Trophoblast cell (in vitro differentiated cells and primary cell): ENCODE measurements around the gene MELTF. TPM values are rescaled to one million over a fixed set of nuclear protein-coding genes. Genes with fewer than 3 reads are reported as not detected.

ENCODE experiments used
- DNase-seq, 2 donors: peaks; one replicate each; pipeline ENCODE4 v3.0.0-alpha.2; 2016
- H2AFZ ChIP-seq: 2 replicates; pipeline ENCODE4 v1.6.1; 2013; ENCODE audit warnings: low read length, moderate library complexity, mild to moderate bottlenecking; ENCODE audit not compliant: insufficient read depth, poor library complexity
- H2AK5ac ChIP-seq: 2 replicates; pipeline ENCODE4 v1.6.1; 2013; ENCODE audit warnings: mild to moderate bottlenecking, low read length
- H2BK120ac ChIP-seq: 2 replicates; pipeline ENCODE4 v1.6.1; 2013; ENCODE audit warnings: low read length, mild to moderate bottlenecking, moderate library complexity; ENCODE audit not compliant: insufficient read depth, poor library complexity
- H2BK12ac ChIP-seq: 2 replicates; pipeline ENCODE4 v1.6.1; 2013; ENCODE audit warnings: mild to moderate bottlenecking, low read length, moderate library complexity
- H2BK5ac ChIP-seq: 2 replicates; pipeline ENCODE4 v1.6.1; 2013; ENCODE audit warnings: low read length, low read depth, moderate library complexity, mild to moderate bottlenecking; ENCODE audit not compliant: poor library complexity
- H3K14ac ChIP-seq: 2 replicates; pipeline ENCODE4 v1.6.1; 2013; ENCODE audit warnings: mild to moderate bottlenecking, low read length
- H3K18ac ChIP-seq: 2 replicates; pipeline ENCODE4 v1.6.1; 2013; ENCODE audit warnings: mild to moderate bottlenecking, low read length
- H3K23ac ChIP-seq: 2 replicates; pipeline ENCODE4 v1.6.1; 2013; ENCODE audit warnings: low read length
- H3K27ac ChIP-seq: 2 replicates; pipeline ENCODE4 v1.5.1; 2013; ENCODE audit warnings: low read depth, mild to moderate bottlenecking, inconsistent platforms, low read length, moderate library complexity
- H3K27me3 ChIP-seq: 2 replicates; pipeline ENCODE4 v1.6.1; 2013; ENCODE audit warnings: inconsistent platforms, mild to moderate bottlenecking, low read length, moderate library complexity; ENCODE audit not compliant: insufficient read depth
- H3K36me3 ChIP-seq, 2 experiments: 1 replicate in 1 of 2; 2 replicates in 1 of 2; pipeline ENCODE4 v1.6.1; 2013; ENCODE audit warnings: low read length in 2 of 2, mild to moderate bottlenecking in 2 of 2, moderate library complexity in 1 of 2; ENCODE audit not compliant: insufficient read depth in 2 of 2, control insufficient read depth in 1 of 2
- H3K4ac ChIP-seq: 2 replicates; pipeline ENCODE4 v1.6.1; 2013; ENCODE audit warnings: low read depth, mild to moderate bottlenecking, low read length, moderate library complexity
- H3K4me1 ChIP-seq, 2 experiments: 1 replicate in 1 of 2; 2 replicates in 1 of 2; pipeline ENCODE4 v1.6.1; 2013; ENCODE audit warnings: low read length in 2 of 2, mild to moderate bottlenecking in 2 of 2, moderate library complexity in 1 of 2; ENCODE audit not compliant: insufficient read depth in 2 of 2, control insufficient read depth in 1 of 2
- H3K4me2 ChIP-seq: 2 replicates; pipeline ENCODE4 v1.6.1; 2013; ENCODE audit warnings: inconsistent platforms, mild to moderate bottlenecking, low read length, moderate library complexity
- H3K4me3 ChIP-seq: 2 replicates; pipeline ENCODE4 v1.5.1; 2013; ENCODE audit warnings: mild to moderate bottlenecking, low read depth, low read length, inconsistent platforms
- H3K79me1 ChIP-seq: one replicate; pipeline ENCODE4 v1.6.1; 2013; ENCODE audit warnings: low read length
- H3K79me2 ChIP-seq: 2 replicates; pipeline ENCODE4 v1.6.1; 2013; ENCODE audit warnings: low read length, mild to moderate bottlenecking; ENCODE audit not compliant: control insufficient read depth, insufficient read depth, poor library complexity
- H3K9ac ChIP-seq: 2 replicates; pipeline ENCODE4 v1.6.1; 2013; ENCODE audit warnings: mild to moderate bottlenecking, low read length
- H3K9me3 ChIP-seq: 2 replicates; pipeline ENCODE4 v1.6.1; 2013; ENCODE audit warnings: low read depth, mild to moderate bottlenecking, control low read depth, inconsistent platforms, low read length; ENCODE audit not compliant: insufficient read depth
- H4K12ac ChIP-seq: 2 replicates; pipeline ENCODE4 v1.6.1; 2013; ENCODE audit warnings: low read depth, mild to moderate bottlenecking, low read length, moderate library complexity
- H4K8ac ChIP-seq: 2 replicates; pipeline ENCODE4 v1.6.1; 2013; ENCODE audit warnings: low read depth, mild to moderate bottlenecking, low read length, moderate library complexity
- H4K91ac ChIP-seq: one replicate; pipeline ENCODE4 v1.6.1; 2013; ENCODE audit warnings: low read depth, mild to moderate bottlenecking, low read length, moderate library complexity
- WGBS: extraction: QIAGEN DNeasy Blood & Tissue Kit; methylation state at CpG from one replicate; pipeline ENCODE4 v1.1.7; 2013; ENCODE audit warnings: missing lambda C conversion rate; ENCODE audit not compliant: insufficient read length, insufficient coverage; ENCODE audit errors: extremely low coverage; 5-methylcytosine and 5-hydroxymethylcytosine counted together
- polyA plus RNA-seq: library from polyadenylated mRNA; stranded (reverse); fragments of 200-250 nt; gene quantifications from 2 replicates; pipeline ENCODE4 v1.2.3, GENCODE V29; 2013

Gene MELTF
- 6.3 and 6.6 TPM in 2 replicates for polyA plus RNA-seq

GRCh38 chr3:197029511-197030167 lies at the start of gene MELTF:
Gene MELTF, minus strand, starts transcription at chr3:197029817. Its CDS starts 115 bp downstream, at chr3:197029702.
- DNase-seq = peak in 1 of 2 donors; percentile 52
- no peaks in the 10 kb centered on the region for H3K27me3 ChIP-seq
- peak within 1 kb of the TSS; percentile 88 for H4K91ac ChIP-seq
- WGBS = no CpG with 5 or more reads among the region's 60 CpGs
- peaks cover 4% of the 10 kb centered on the region for H3K79me1 ChIP-seq
- H3K4me3 ChIP-seq = peak within 1 kb of the TSS; percentile 72
- peak within 1 kb of the TSS; percentile 75 for H3K14ac ChIP-seq
- peak within 1 kb of the TSS; percentile 27 for H4K12ac ChIP-seq
- H3K4me2 ChIP-seq = peak within 1 kb of the TSS; percentile 79
- H3K79me2 ChIP-seq = peaks cover 2% of the 10 kb centered on the region
- no peak within 1 kb of the TSS for H3K4ac ChIP-seq
- H2AFZ ChIP-seq = peak within 1 kb of the TSS; percentile 89
- H3K4me1 ChIP-seq = peaks cover 14 to 22% of the 10 kb centered on the region in 2 experiments
- H3K27ac ChIP-seq = no peak within 1 kb of the TSS
- peaks cover 2% of the 10 kb centered on the region for H3K9me3 ChIP-seq
- peak within 1 kb of the TSS; percentile 8 for H2BK12ac ChIP-seq
- peak within 1 kb of the TSS; percentile 90 for H4K8ac ChIP-seq
- H2BK5ac ChIP-seq = no peak within 1 kb of the TSS
- H3K18ac ChIP-seq = peak within 1 kb of the TSS; percentile 40
- H2BK120ac ChIP-seq = peak within 1 kb of the TSS; percentile 52
- peak within 1 kb of the TSS; percentile 30 for H3K9ac ChIP-seq
- peak within 1 kb of the TSS; percentile 24 for H2AK5ac ChIP-seq
- no peak within 1 kb of the TSS for H3K23ac ChIP-seq
- no peaks in the 10 kb centered on the region for H3K36me3 ChIP-seq

- no peak overlapping the region for H2AK5ac ChIP-seq
- peaks cover 4 to 6% of the 10 kb centered on the region in 2 experiments for H3K36me3 ChIP-seq
- H2BK120ac ChIP-seq = no peak overlapping the region
- H3K9ac ChIP-seq = no peak overlapping the region
- no peak overlapping the region for H3K14ac ChIP-seq
- no CpG with 5 or more reads among the region's 4 CpGs for WGBS
- no peak overlapping the region for H3K4ac ChIP-seq
- no peak overlapping the region for H2BK5ac ChIP-seq
- peak overlapping the region; percentile 66 for H3K23ac ChIP-seq
- no peak overlapping the region for H3K27ac ChIP-seq
- no peaks in the 10 kb centered on the region for H3K9me3 ChIP-seq
- H2AFZ ChIP-seq = no peak overlapping the region
- H2BK12ac ChIP-seq = no peak overlapping the region
- H3K4me2 ChIP-seq = no peak overlapping the region
- no peaks in the 10 kb centered on the region for H3K27me3 ChIP-seq
- H3K79me1 ChIP-seq = no peaks in the 10 kb centered on the region
- H3K79me2 ChIP-seq = no peaks in the 10 kb centered on the region
- no peak overlapping the region for H4K91ac ChIP-seq
- no peak overlapping the region for H3K18ac ChIP-seq
- no peak overlapping the region for H4K12ac ChIP-seq
- no peaks in the 10 kb centered on the region for H3K4me1 ChIP-seq
- no peak overlapping the region for H3K4me3 ChIP-seq
- no peak for DNase-seq
- no peak overlapping the region for H4K8ac ChIP-seq
Observed at GRCh38 chr3:197076415-197076814, 46.8 kb upstream of the MELTF start.

GRCh38 chr3:197068077-197068476 lies 38.5 kb upstream of the MELTF start:
- H3K27me3 ChIP-seq = no peaks in the 10 kb centered on the region
- no CpG with 5 or more reads among the region's 1 CpG for WGBS
- no peak overlapping the region for H4K91ac ChIP-seq

GRCh38 chr3:197064771-197065170 lies 35.2 kb upstream of the MELTF start:
- no peak overlapping the region for H3K9ac ChIP-seq
- H4K8ac ChIP-seq = no peak overlapping the region
- H2AK5ac ChIP-seq = no peak overlapping the region
- peaks cover 7 to 10% of the 10 kb centered on the region in 2 experiments for H3K36me3 ChIP-seq
- H3K14ac ChIP-seq = no peak overlapping the region
- no peaks in the 10 kb centered on the region for H3K4me1 ChIP-seq
- no peaks in the 10 kb centered on the region for H3K27me3 ChIP-seq
- no peak overlapping the region for H2AFZ ChIP-seq
- H4K91ac ChIP-seq = no peak overlapping the region
- no peak overlapping the region for H3K27ac ChIP-seq
- no peaks in the 10 kb centered on the region for H3K9me3 ChIP-seq
- no peak overlapping the region for H2BK12ac ChIP-seq
- H3K4ac ChIP-seq = no peak overlapping the region
- H3K23ac ChIP-seq = no peak overlapping the region
- no peak overlapping the region for H2BK120ac ChIP-seq
- H3K79me2 ChIP-seq = no peaks in the 10 kb centered on the region
- no peak overlapping the region for H4K12ac ChIP-seq
- H2BK5ac ChIP-seq = no peak overlapping the region
- no peak for DNase-seq
- no peaks in the 10 kb centered on the region for H3K79me1 ChIP-seq
- no peak overlapping the region for H3K4me2 ChIP-seq
- no peak overlapping the region for H3K4me3 ChIP-seq
- no CpG with 5 or more reads among the region's 1 CpG for WGBS
- no peak overlapping the region for H3K18ac ChIP-seq

More at GRCh38 chr3:197068077-197068476, 38.5 kb upstream of the MELTF start:
- Histone ChIP-seq H2AFZ (no peak overlapping the region), H3K9me3 (no peaks in the 10 kb centered on the region), H3K4me3 (no peak overlapping the region), H3K36me3 (peaks cover 3 to 4% of the 10 kb centered on the region in 2 experiments), H2BK120ac (no peak overlapping the region), H3K79me1 (no peaks in the 10 kb centered on the region), H3K14ac (no peak overlapping the region), H2BK12ac (no peak overlapping the region), H3K18ac (no peak overlapping the region), H3K9ac (no peak overlapping the region), H3K23ac (no peak overlapping the region), H3K4ac (no peak overlapping the region), H2BK5ac (no peak overlapping the region), H3K4me1 (no peaks in the 10 kb centered on the region), H3K27ac (no peak overlapping the region), H4K8ac (no peak overlapping the region), H3K79me2 (no peaks in the 10 kb centered on the region), H3K4me2 (no peak overlapping the region), H2AK5ac (no peak overlapping the region), H4K12ac (no peak overlapping the region)
- DNase-seq = no peak
